GM21737 (cell line): ENCODE data around the gene FAXC.
"Not testable (repeated sequence)": the region's sequence is repeated elsewhere in the genome, so short reads cannot be mapped to it uniquely, and the experiment has no call there.

Experiments
- ATAC-seq: cut with Tn5 transposase; IDR thresholded peaks from one replicate; pipeline ENCODE4 v1.9.1; 2021; ENCODE audit warnings: mild to moderate bottlenecking, moderate library complexity; ENCODE audit not compliant: unreplicated experiment

FAXC gene

DNA sequence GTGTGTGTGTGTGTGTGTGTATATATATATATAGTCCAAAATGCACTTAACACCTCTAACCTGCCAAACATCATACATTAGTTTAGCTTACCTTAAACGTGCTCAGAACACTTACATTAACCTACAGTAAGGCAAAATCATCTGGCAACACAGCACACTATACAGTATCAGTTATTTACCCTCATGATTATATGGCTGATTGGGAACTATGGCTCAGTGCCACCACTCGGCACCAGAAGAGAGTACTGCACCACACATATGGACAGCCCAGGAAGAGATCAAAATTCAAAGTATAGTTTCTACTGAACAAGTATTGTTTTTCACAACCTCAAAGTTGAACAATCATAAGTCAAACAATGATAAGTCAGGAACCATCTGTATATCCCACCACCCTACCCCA lies 59.8 kb downstream of the FAXC start:
- no peak for ATAC-seq

DNA sequence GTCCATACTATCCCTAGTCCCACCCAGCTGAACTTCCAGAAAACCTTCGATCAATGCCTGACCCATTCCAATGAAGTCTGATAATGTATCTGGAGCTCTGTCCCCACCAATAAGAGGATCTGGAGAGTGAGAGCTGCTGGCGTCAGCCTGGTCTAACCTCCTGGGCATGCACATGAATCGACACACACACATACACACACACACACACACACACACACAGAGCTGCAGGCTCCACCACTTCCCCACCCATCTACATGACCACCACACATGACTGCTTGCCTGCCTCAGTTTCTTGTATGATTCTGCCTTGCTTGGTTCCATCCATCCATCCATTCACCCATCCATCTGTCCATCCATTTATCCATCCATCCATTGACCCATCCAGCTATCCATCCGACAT lies 60.8 kb downstream of the FAXC start:
- no peak for ATAC-seq

DNA sequence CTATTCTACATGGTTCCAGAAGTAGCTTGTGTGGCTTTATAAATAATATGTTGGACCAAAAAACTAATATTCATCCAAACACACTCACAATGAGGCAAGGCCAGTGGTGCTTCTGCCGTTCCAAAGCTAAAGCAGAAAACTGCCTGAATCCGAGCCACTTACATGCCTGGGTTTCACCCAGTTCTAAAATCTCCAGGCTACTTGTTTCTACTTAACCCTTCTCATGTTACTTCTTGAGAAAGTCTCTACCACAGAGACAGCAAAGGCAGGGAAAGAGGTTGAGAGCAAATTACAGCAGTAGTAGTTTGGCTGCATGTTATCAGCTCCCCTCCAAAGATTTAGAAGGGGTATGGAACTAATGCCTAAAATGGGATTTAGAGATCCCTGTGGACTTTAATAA lies 62.0 kb downstream of the FAXC start:
- no peak for ATAC-seq

DNA sequence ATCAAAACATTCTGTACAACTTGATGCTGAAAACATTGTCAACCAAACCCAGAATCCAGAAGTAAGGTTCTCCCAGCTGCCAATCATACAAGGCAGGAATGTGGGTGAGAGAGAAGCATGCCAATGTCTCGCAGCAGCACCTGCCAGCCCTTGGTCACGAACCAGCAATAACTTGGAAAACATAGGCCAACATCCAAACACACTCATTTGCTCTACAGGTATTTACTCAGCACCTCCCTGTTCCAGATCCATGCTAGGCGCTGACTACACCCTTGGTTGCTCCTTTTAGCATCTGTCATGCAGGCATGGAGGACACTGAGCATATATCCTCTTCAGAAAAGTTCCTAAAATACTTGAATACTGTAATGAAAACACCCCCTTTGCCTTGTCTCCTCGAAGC lies 63.6 kb downstream of the FAXC start:
- ATAC-seq: no peak

- no peak for ATAC-seq
Measured at GRCh38 chr6:99282479-99283062, 66.9 kb downstream of the FAXC start.

DNA sequence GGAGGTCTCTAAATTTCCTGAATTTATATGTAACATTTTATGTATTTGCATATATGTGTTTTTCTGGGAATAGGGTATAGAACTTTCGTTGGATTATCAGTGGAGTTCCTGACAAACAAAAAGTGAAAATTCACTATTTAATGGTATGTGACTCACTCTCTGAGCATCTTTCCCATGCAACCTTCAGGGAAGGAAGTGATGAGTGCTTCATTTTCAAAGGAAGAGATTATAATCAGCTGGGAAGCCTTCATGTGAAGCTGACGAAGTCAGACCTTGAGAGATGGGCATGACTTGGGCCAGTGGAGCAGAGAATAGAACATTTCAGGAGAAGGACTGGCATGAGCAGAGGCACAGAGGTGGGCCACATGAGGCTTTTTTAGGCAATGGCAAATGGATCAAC lies 72.7 kb downstream of the FAXC start:
- ATAC-seq: no peak

- ATAC-seq: no peak
Measured at GRCh38 chr6:99270826-99271225, 78.6 kb downstream of the FAXC start.

- ATAC-seq: no peak
Measured at GRCh38 chr6:99270030-99270429, 79.4 kb downstream of the FAXC start.

DNA sequence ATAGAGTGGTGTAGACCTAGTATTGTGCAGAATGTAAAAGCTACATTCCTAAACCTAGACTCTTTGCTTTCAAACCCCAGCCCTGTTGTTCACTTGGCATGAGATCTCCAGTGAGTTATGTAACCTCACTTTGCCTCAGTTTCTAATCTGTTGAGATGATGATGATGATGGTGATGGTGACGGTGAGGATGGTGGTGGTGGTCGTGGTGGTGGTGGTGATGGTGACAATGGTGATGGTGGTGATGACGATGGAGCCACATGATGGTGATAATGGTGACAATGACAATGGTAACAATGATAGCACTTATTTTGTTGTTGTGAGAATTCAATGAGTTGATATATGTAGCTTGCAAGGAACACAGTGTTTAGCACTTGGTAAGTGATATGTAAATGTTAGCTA lies 80.3 kb downstream of the FAXC start:
- no peak for ATAC-seq

- not testable (repeated sequence) for ATAC-seq
Measured at GRCh38 chr6:99266996-99267395, 82.5 kb downstream of the FAXC start.

- not testable (repeated sequence) for ATAC-seq
Measured at GRCh38 chr6:99265447-99265846, 84.0 kb downstream of the FAXC start.

DNA sequence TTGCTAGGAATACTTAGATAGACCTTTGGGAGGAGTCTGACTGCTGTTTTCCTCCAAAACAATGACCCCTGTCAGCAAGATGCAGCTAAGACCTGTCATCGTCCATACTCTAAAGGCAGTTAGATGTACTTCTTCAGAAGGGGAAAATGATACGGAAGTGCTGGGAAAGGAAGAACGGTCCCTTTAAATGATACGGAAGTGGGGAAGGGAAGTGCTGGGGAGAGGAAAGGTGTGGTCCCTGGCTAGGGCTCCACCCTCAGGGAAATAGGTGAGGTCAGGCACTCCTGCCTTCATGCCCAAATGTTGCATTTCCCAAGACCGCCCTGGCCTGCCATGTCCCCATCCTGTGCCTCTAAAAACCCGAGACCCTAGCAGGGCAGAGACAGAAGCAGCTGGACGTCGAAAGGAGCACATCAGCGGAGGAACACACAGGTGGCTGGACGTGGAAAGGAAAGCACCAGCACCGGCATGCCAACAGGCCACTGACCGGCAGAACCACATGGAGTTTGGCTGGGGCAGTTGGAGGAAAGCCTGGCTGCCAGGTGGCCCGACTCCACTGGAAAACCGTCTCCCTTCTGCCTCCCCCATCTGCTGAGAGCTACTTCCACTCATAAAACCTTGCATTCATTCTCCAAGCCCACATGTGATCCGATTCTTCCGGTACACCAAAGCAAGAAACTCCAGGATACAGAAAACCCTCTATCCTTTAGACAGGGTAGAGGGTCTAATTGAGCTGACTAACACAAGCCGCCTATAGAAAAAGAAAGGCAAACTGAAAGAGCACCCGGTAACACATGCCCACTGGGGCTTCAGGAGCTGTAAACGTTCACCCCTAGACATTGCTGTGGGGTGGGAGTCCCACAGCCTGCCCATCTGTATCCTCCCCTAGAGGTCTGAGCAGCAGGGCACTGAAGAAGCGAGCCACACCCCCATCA lies 94.6 kb downstream of the FAXC start:
- ATAC-seq: no peak

GRCh38 chr6:99253271-99253670 lies 96.2 kb downstream of the FAXC start:
- no peak for ATAC-seq

DNA sequence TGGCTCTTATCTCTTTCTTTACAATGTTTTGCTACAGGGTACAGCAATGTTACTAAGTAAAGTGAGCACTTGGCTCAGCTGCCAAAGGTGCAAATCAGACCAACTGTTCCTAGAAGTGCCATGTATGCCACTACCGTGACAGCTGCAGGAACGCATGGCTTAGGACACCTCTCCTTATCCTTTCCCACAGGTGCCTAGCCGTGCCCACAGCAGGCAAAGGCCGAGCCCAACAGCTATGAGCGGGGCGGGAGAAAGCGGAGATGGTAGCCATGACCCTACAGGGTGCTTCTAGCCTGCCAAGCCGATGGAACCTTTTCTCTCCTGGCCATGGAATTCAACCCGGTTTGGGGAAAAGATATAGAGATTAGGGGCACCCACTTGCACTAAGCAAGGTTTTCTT lies 97.1 kb downstream of the FAXC start:
- no peak for ATAC-seq

DNA sequence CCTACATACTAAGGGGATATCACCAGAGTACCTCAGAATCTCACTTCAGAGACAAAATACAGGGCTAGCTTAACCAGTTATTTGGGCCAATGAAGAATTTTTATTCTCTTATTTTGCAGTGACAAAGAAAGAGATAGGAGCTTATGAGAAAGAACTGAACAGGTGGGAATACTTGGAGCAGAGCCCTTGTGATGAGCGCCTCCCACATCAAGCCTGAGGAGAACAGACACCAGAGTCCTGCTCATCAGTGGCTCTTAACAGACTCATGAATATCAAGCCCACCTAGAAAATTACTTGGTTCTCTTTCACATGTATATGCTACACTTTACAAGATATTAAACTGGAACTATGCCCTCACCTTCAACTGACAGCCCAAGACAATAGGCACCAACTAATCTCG lies 99.0 kb downstream of the FAXC start:
- ATAC-seq: no peak

GRCh38 chr6:99246602-99247001 lies 102.9 kb downstream of the FAXC start:
- ATAC-seq: no peak

DNA sequence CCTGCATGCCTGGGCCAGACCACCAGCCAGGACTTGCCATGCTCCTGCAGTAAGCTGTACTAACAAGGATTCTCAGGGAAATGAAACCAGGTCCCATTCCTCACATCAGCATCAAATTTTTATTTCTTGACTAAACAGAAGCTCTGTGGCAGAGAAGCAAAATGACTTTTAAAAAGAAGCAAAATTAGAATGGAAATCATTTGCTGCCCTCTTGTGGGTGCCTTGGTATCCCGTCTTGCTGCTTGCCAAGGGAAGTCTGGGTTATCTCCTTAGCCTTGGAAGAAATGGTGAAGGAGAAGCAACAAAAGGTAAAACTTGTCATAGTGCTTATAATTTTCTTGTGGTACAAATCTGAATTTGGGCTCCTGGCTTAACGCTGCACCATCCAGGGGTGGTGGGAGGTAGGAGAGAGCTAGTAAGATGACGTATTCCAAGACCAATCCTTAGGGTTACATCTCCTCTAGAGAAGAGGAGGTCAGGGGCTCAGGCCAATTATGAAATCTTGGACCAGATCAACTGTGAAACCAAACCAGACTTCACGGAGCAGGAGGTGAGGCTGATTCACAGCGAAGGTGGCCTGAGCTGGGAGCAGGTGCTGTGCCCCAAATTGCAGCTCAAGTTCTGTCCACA lies 107.5 kb downstream of the FAXC start:
- no peak for ATAC-seq

DNA sequence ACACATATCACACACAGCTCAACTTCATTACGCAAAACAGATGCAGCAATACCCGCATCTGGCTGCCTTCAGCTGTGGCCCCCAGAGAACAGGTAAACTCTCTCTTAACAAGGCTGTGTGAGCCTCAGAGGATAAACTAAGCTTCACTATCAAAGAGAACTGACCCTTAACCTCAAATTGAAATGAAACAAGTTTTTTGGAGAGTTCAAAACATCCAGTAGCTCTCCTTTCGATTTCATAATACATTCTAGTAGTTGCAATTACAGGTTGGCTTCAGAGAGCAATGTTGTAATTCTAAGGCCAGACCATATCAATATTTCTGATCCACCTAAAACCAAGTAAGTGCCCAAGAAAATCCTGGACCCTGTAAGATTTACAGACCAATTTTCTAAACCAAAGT lies 113.5 kb downstream of the FAXC start:
- no peak for ATAC-seq

GRCh38 chr6:99233219-99233618 lies 116.3 kb downstream of the FAXC start:
- ATAC-seq: no peak

GRCh38 chr6:99232056-99232455 lies 117.4 kb downstream of the FAXC start:
- ATAC-seq: no peak

- ATAC-seq: no peak
Measured at GRCh38 chr6:99225172-99225571, 124.3 kb downstream of the FAXC start.
